Spleen (tissue), 11 donors: ENCODE data around the gene HOXA13. TPM values are rescaled to one million over a fixed set of nuclear protein-coding genes. Genes with fewer than 3 reads are reported as not detected.

Experiments
- DNase-seq: peaks from one replicate; pipeline ENCODE4 v3.0.0-alpha.2; 2020
- H3K27ac ChIP-seq, 8 donors: fragments of 200-600 bp; sonication (generic) in 7 of 8; 1 replicate in 4 of 8; 2 replicates in 4 of 8; pipeline versions ENCODE4 v1.5.0 to v1.8.0; 2016 to 2021; ENCODE audit warnings: inconsistent platforms in 4 of 8, mild to moderate bottlenecking in 4 of 8, moderate library complexity in 1 of 8
- H3K27me3 ChIP-seq, 7 donors: fragments of 200-600 bp; sonication (generic) in 6 of 7; replicated peaks in 1 of 7; 1 replicate in 4 of 7; 2 replicates in 3 of 7; pipeline versions ENCODE4 v1.5.0 to v1.8.0; 2016 to 2021; ENCODE audit warnings: inconsistent platforms in 3 of 7, mild to moderate bottlenecking in 1 of 7
- H3K36me3 ChIP-seq, 6 donors: fragments of 200-600 bp; sonication (generic) in 5 of 6; 1 replicate in 4 of 6; 2 replicates in 2 of 6; pipeline versions ENCODE4 v1.5.0 to v1.8.0; 2016 to 2021; ENCODE audit warnings: inconsistent platforms in 2 of 6
- H3K4me1 ChIP-seq, 6 donors: fragments of 200-600 bp; sonication (generic) in 5 of 6; 1 replicate in 3 of 6; 2 replicates in 3 of 6; pipeline versions ENCODE4 v1.5.0 to v1.8.0; 2016 to 2021; ENCODE audit warnings: inconsistent platforms in 3 of 6
- H3K4me3 ChIP-seq, 8 donors: fragments of 200-600 bp; sonication (generic) in 7 of 8; 1 replicate in 4 of 8; 2 replicates in 4 of 8; pipeline versions ENCODE4 v1.5.0 to v1.8.0; 2016 to 2021; ENCODE audit warnings: inconsistent platforms in 4 of 8, mild to moderate bottlenecking in 4 of 8, moderate library complexity in 2 of 8
- H3K9me3 ChIP-seq, 8 donors: fragments of 200-600 bp; sonication (generic) in 7 of 8; 1 replicate in 4 of 8; 2 replicates in 4 of 8; pipeline versions ENCODE4 v1.5.0 to v1.8.0; 2016 to 2021; ENCODE audit warnings: inconsistent platforms in 4 of 8
- CTCF ChIP-seq, 11 experiments: fragments of 200-600 bp in 7 of 11; fragments of 450-650 bp in 4 of 11; sonication (generic) in 4 of 11; IDR thresholded peaks in 8 of 11; conservative IDR thresholded peaks in 3 of 11; 1 replicate in 7 of 11; 2 replicates in 4 of 11; pipeline versions ENCODE4 v1.4.0 to v1.8.0; 2016 to 2021; ENCODE audit warnings: antibody characterized with exemption in 11 of 11, inconsistent platforms in 4 of 11, mild to moderate bottlenecking in 1 of 11
- POLR2A ChIP-seq, 3 donors: fragments of 450-650 bp; IDR thresholded peaks; one replicate each; pipeline ENCODE4 v1.5.1; 2017; ENCODE audit warnings: antibody characterized with exemption in 3 of 3, mild to moderate bottlenecking in 1 of 3
- POLR2AphosphoS5 ChIP-seq, 3 donors: sonication (generic); formaldehyde crosslinking; IDR thresholded peaks; one replicate each; pipeline ENCODE4 v1.5.1; 2017; ENCODE audit warnings: antibody characterized with exemption in 3 of 3
- WGBS, 5 donors: extraction: QIAGEN DNeasy Blood & Tissue Kit in 3 of 5; methylation state at CpG; one replicate each; pipeline versions ENCODE4 v1.1.5 to v1.1.7; 2013 to 2018; 5-methylcytosine and 5-hydroxymethylcytosine counted together
- intact Hi-C: fragments of 100-400 bp; cut with DNase I; formaldehyde crosslinking; loops from one replicate; pipeline ENCODE4 v1.15.0; 2023; ENCODE audit warnings: low total_unique reads
- polyA plus RNA-seq, 3 donors: library from polyadenylated mRNA; stranded (reverse); fragments of 200-250 nt; gene quantifications; one replicate each; pipeline ENCODE4 v1.2.1, GENCODE V29; 2013
- total RNA-seq, 7 donors: library from RNA; depleted of rRNA in 3 of 7; stranded (reverse); fragments of >200 nt in 3 of 7; fragmentation: NEBNext Ultra II Directional in 4 of 7; extraction: Animal tissue kit (Norgen Biotek cat#: 25700) in 4 of 7; gene quantifications; one replicate each; pipeline versions ENCODE4 v1.1.0 to v1.2.1, GENCODE V29; 2016 to 2021
- donor health status: healthy with polysubstance abuse.
- donor health status: DM: no; HTN: no; CAD: no; lungs with moderate emphysema.
- donor health status: DM: no; HTN: no; CAD: no.
- donor health status: Bipolar disorder and iron deficiency.
- donor health status: healthy.
- donor health status: DM: no; HTN: no; CAD: no.
- donor health status: DM: yes; HTN: yes; CAD: no.

Gene HOXA13
- total and polyA plus RNA-seq, 10 donors: not detected

- DNase-seq: peak; percentile 22
- no peaks in the 10 kb centered on the region for H3K9me3 ChIP-seq
- TF ChIP-seq CTCF (IDR thresholded peaks at IDR 0.05 in 8 of 11, conservative IDR thresholded peaks at IDR 0.05 in 3 of 11): no peak
- no peak for TF ChIP-seq POLR2AphosphoS5 (IDR thresholded peaks at IDR 0.05)
- no peak for TF ChIP-seq POLR2A (IDR thresholded peaks at IDR 0.05)
- no peaks in the 10 kb centered on the region for H3K36me3 ChIP-seq
- H3K27me3 ChIP-seq: peaks cover 47 to 100% (median 100%) of the 10 kb centered on the region in 7 donors
- H3K27ac ChIP-seq: no peak overlapping the region
- H3K4me3 ChIP-seq: no peak overlapping the region
- H3K4me1 ChIP-seq: peaks cover 26 to 72% (median 57%) of the 10 kb centered on the region in 6 donors
- 20 to 33% (median 27%) methylated on average over 4 of the region's 4 CpGs for WGBS, 5 donors
- intact Hi-C loops: loop anchor here (10.0 kb wide), 1 partner anchor 1332 kb away; no protein-coding TSS in a partner anchor
Observed at GRCh38 chr7:27186668-27187474, 13.0 kb downstream of the HOXA13 start.

DNA sequence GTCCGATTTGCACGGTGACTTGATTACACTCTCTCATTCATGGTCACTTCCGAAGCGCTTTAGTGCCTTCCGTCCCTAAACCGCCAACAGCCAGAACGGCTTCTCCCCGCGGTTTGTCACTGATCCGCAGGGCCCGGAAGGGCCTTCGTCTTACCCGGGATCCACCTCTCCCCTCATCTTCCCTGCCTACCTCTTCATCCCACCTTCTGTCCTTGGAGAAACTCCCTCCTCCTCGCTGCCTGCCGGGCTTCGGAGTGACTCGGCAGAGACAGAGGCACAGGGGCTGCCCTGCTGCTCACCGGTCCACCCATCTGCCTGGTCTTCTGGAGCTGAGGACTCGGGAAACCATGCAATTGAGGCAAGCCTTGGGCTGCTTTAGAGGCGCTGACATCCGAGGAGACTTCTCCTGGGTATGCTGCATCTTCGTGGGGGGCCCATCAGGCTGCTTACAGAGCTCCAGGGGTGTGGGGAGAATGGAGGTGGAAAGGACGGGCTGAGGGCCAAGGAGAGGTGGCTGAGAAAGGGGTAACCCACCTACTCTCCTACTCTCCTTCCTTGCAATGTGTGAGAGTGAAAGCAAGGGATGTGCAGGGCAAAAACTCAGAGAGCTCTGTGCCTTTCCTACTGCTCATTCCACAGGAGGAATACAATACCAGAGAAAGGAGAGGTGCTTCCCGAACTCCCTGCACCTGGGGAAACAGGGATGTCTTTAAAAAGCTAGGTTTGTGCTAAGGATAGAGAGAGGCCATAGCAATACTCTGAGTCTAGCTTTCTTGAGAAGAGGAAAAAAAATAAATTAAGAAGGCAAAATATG, 13.8 kb downstream of the HOXA13 start:
- H3K27me3 ChIP-seq: peaks cover 42 to 100% (median 99%) of the 10 kb centered on the region in 7 donors
- intact Hi-C loops: loop anchor here (10.0 kb wide), 1 partner anchor 1331 kb away; no protein-coding TSS in a partner anchor

GRCh38 chr7:27185013-27185853, 14.7 kb downstream of the HOXA13 start, which contains the start of gene HOXA11:
TSS of gene HOXA11 (minus strand) at chr7:27185232. CDS start at chr7:27185144, 88 bp downstream.
- 3 to 8% (median 6%) methylated on average over 42 to 43 of the region's 43 CpGs for WGBS, 5 donors
- Histone ChIP-seq H3K9me3 (no peaks in the 10 kb centered on the region), H3K4me1 (peaks cover 26 to 68% (median 56%) of the 10 kb centered on the region in 6 donors), H3K36me3 (no peaks in the 10 kb centered on the region), H3K4me3 (peak within 1 kb of the TSS in 7 of 8 donors; percentile 17 to 67 (median 35)), H3K27ac (no peak within 1 kb of the TSS), H3K27me3 (peaks cover 42 to 100% (median 99%) of the 10 kb centered on the region in 7 donors)
- peak; percentile 63 for DNase-seq
- intact Hi-C loops: loop anchor here (10.0 kb wide), 1 partner anchor 1330 kb away; no protein-coding TSS in a partner anchor
- TF ChIP-seq POLR2AphosphoS5 (IDR thresholded peaks at IDR 0.05): no peak
- TF ChIP-seq POLR2A (IDR thresholded peaks at IDR 0.05): no peak

More for the DNA sequence above, 13.8 kb downstream of the HOXA13 start:
- peak; percentile 58 for DNase-seq
- WGBS, 5 donors: 6 to 9% (median 7%) methylated on average over 23 to 24 of the region's 24 CpGs
- H3K36me3 ChIP-seq: no peaks in the 10 kb centered on the region
- peaks cover 26 to 67% (median 54%) of the 10 kb centered on the region in 6 donors for H3K4me1 ChIP-seq
- H3K9me3 ChIP-seq: no peaks in the 10 kb centered on the region
- H3K27ac ChIP-seq: no peak overlapping the region
- no peak for TF ChIP-seq POLR2A (IDR thresholded peaks at IDR 0.05)
- TF ChIP-seq POLR2AphosphoS5 (IDR thresholded peaks at IDR 0.05): no peak
- TF ChIP-seq CTCF (IDR thresholded peaks at IDR 0.05 in 8 of 11, conservative IDR thresholded peaks at IDR 0.05 in 3 of 11): no peak
- peak overlapping the region in 1 of 8 donors; percentile 67 for H3K4me3 ChIP-seq
